GM23338 (cell line): ENCODE measurements around the gene ARHGEF10L.
"Not testable (repeated sequence)": the region's sequence is repeated elsewhere in the genome, so short reads cannot be mapped to it uniquely, and the experiment has no call there.

Source experiments
- EZH2 ChIP-seq: fragments of 200-600 bp; sonication (generic); IDR thresholded peaks from one replicate; pipeline ENCODE4 v1.8.0; 2017; ENCODE audit warnings: antibody characterized with exemption, mild to moderate bottlenecking, low read depth; ENCODE audit not compliant: unreplicated experiment
- EZH2phosphoT487 ChIP-seq: fragments of 200-600 bp; sonication (generic); IDR thresholded peaks from one replicate; pipeline ENCODE4 v1.8.1; 2018; ENCODE audit warnings: antibody characterized with exemption; ENCODE audit not compliant: unreplicated experiment
- POLR2AphosphoS5 ChIP-seq: IDR thresholded peaks from 2 replicates; pipeline ENCODE4 v1.6.1; 2016; ENCODE audit warnings: antibody characterized with exemption, low read depth
- ZNF114 ChIP-seq: fragments of 250-450 bp; sonication (Bioruptor Pico); IDR thresholded peaks from 2 replicates; pipeline ENCODE4 v1.5.0; 2020; ENCODE audit warnings: mild to moderate bottlenecking, moderate library complexity
- ZNF331 ChIP-seq: fragments of 250-450 bp; sonication (Bioruptor Pico); IDR thresholded peaks from 2 replicates; pipeline ENCODE4 v1.5.0; 2020; ENCODE audit warnings: low read depth, mild to moderate bottlenecking, moderate library complexity
- TF ChIP-seq, protein P1 (sequence below), 2 experiments: fragments of 200-600 bp in 1 of 2; sonication (generic) in 1 of 2; conservative IDR thresholded peaks; 2 replicates each; pipeline versions ENCODE4 v1.5.1 to v1.6.1; 2016 to 2017; ENCODE audit warnings: antibody characterized with exemption in 2 of 2, low read depth in 2 of 2, mild to moderate bottlenecking in 2 of 2, moderate library complexity in 1 of 2
- TF ChIP-seq, protein P2 (sequence below): fragments of 250-450 bp; sonication (Bioruptor Pico); IDR thresholded peaks from 2 replicates; pipeline ENCODE4 v1.5.0; 2020; ENCODE audit warnings: mild to moderate bottlenecking, moderate library complexity
- TF ChIP-seq, protein P3 (sequence below): IDR thresholded peaks from one replicate; pipeline ENCODE4 v1.6.1; 2018; ENCODE audit warnings: antibody characterized with exemption; ENCODE audit not compliant: unreplicated experiment

DNA sequence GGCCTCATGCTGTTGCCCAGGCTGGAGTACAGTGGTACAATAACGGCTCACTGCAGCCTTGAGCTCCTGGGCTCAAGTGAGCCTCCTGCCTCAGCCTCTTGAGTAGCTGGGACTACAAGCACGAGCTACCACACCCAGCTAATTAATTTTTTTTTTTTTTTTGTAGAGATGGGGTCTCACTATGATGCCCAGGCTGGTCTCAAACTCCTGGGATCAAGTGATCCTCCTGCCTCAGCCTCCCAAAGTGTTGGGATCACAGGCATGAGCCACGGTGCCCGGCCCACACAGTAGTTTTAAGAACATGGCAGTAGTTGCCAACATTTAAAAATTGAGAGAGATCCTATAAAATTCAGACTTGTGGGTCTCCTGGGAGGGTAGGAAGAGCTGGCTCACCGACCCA lies 89.5 kb downstream of the ARHGEF10L start:
- TF ChIP-seq, protein P1, sequence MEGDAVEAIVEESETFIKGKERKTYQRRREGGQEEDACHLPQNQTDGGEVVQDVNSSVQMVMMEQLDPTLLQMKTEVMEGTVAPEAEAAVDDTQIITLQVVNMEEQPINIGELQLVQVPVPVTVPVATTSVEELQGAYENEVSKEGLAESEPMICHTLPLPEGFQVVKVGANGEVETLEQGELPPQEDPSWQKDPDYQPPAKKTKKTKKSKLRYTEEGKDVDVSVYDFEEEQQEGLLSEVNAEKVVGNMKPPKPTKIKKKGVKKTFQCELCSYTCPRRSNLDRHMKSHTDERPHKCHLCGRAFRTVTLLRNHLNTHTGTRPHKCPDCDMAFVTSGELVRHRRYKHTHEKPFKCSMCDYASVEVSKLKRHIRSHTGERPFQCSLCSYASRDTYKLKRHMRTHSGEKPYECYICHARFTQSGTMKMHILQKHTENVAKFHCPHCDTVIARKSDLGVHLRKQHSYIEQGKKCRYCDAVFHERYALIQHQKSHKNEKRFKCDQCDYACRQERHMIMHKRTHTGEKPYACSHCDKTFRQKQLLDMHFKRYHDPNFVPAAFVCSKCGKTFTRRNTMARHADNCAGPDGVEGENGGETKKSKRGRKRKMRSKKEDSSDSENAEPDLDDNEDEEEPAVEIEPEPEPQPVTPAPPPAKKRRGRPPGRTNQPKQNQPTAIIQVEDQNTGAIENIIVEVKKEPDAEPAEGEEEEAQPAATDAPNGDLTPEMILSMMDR (conservative IDR thresholded peaks at IDR 0.05; ENCODE audit: low read depth in 2 of 2): not testable (repeated sequence)
- not testable (repeated sequence) for TF ChIP-seq EZH2phosphoT487; POLR2AphosphoS5; EZH2; ZNF114 (CRISPR knock-in tag); ZNF331 (CRISPR knock-in tag)
- TF ChIP-seq, protein P2, sequence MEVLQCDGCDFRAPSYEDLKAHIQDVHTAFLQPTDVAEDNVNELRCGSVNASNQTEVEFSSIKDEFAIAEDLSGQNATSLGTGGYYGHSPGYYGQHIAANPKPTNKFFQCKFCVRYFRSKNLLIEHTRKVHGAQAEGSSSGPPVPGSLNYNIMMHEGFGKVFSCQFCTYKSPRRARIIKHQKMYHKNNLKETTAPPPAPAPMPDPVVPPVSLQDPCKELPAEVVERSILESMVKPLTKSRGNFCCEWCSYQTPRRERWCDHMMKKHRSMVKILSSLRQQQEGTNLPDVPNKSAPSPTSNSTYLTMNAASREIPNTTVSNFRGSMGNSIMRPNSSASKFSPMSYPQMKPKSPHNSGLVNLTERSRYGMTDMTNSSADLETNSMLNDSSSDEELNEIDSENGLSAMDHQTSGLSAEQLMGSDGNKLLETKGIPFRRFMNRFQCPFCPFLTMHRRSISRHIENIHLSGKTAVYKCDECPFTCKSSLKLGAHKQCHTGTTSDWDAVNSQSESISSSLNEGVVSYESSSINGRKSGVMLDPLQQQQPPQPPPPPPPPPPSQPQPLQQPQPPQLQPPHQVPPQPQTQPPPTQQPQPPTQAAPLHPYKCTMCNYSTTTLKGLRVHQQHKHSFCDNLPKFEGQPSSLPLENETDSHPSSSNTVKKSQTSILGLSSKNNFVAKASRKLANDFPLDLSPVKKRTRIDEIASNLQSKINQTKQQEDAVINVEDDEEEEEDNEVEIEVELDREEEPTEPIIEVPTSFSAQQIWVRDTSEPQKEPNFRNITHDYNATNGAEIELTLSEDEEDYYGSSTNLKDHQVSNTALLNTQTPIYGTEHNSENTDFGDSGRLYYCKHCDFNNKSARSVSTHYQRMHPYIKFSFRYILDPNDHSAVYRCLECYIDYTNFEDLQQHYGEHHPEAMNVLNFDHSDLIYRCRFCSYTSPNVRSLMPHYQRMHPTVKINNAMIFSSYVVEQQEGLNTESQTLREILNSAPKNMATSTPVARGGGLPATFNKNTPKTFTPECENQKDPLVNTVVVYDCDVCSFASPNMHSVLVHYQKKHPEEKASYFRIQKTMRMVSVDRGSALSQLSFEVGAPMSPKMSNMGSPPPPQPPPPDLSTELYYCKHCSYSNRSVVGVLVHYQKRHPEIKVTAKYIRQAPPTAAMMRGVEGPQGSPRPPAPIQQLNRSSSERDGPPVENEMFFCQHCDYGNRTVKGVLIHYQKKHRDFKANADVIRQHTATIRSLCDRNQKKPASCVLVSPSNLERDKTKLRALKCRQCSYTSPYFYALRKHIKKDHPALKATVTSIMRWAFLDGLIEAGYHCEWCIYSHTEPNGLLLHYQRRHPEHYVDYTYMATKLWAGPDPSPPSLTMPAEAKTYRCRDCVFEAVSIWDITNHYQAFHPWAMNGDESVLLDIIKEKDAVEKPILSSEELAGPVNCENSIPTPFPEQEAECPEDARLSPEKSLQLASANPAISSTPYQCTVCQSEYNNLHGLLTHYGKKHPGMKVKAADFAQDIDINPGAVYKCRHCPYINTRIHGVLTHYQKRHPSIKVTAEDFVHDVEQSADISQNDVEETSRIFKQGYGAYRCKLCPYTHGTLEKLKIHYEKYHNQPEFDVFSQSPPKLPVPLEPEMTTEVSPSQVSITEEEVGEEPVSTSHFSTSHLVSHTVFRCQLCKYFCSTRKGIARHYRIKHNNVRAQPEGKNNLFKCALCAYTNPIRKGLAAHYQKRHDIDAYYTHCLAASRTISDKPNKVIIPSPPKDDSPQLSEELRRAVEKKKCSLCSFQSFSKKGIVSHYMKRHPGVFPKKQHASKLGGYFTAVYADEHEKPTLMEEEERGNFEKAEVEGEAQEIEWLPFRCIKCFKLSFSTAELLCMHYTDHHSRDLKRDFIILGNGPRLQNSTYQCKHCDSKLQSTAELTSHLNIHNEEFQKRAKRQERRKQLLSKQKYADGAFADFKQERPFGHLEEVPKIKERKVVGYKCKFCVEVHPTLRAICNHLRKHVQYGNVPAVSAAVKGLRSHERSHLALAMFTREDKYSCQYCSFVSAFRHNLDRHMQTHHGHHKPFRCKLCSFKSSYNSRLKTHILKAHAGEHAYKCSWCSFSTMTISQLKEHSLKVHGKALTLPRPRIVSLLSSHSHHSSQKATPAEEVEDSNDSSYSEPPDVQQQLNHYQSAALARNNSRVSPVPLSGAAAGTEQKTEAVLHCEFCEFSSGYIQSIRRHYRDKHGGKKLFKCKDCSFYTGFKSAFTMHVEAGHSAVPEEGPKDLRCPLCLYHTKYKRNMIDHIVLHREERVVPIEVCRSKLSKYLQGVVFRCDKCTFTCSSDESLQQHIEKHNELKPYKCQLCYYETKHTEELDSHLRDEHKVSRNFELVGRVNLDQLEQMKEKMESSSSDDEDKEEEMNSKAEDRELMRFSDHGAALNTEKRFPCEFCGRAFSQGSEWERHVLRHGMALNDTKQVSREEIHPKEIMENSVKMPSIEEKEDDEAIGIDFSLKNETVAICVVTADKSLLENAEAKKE: not testable (repeated sequence)
- TF ChIP-seq, protein P3, sequence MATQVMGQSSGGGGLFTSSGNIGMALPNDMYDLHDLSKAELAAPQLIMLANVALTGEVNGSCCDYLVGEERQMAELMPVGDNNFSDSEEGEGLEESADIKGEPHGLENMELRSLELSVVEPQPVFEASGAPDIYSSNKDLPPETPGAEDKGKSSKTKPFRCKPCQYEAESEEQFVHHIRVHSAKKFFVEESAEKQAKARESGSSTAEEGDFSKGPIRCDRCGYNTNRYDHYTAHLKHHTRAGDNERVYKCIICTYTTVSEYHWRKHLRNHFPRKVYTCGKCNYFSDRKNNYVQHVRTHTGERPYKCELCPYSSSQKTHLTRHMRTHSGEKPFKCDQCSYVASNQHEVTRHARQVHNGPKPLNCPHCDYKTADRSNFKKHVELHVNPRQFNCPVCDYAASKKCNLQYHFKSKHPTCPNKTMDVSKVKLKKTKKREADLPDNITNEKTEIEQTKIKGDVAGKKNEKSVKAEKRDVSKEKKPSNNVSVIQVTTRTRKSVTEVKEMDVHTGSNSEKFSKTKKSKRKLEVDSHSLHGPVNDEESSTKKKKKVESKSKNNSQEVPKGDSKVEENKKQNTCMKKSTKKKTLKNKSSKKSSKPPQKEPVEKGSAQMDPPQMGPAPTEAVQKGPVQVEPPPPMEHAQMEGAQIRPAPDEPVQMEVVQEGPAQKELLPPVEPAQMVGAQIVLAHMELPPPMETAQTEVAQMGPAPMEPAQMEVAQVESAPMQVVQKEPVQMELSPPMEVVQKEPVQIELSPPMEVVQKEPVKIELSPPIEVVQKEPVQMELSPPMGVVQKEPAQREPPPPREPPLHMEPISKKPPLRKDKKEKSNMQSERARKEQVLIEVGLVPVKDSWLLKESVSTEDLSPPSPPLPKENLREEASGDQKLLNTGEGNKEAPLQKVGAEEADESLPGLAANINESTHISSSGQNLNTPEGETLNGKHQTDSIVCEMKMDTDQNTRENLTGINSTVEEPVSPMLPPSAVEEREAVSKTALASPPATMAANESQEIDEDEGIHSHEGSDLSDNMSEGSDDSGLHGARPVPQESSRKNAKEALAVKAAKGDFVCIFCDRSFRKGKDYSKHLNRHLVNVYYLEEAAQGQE: not testable (repeated sequence)
